A549 (cell line): Measurements from ENCODE around the gene MLLT3.

Experiments used
- ESRRA ChIP-seq: fragments of 150-350 bp; IDR thresholded peaks from 2 replicates; pipeline ENCODE4 v1.6.1; 2014; ENCODE audit warnings: mild to moderate bottlenecking, low read length, borderline replicate concordance
- HOXA7 ChIP-seq: fragments of 250-450 bp; sonication (Bioruptor Pico); IDR thresholded peaks from 2 replicates; pipeline ENCODE4 v1.5.0; 2020; ENCODE audit warnings: mild to moderate bottlenecking, moderate library complexity
- MAZ ChIP-seq: fragments of 150-350 bp; IDR thresholded peaks from 2 replicates; pipeline ENCODE4 v1.6.1; 2014; ENCODE audit warnings: antibody characterized with exemption, low read depth, low read length, borderline replicate concordance
- MYC ChIP-seq: IDR thresholded peaks from 2 replicates; pipeline ENCODE4 v1.6.1; 2012; ENCODE audit warnings: mild to moderate bottlenecking, inconsistent platforms, low read length, improper control_type of control experiment, borderline replicate concordance
- NFE2L2 ChIP-seq: fragments of 150-350 bp; conservative IDR thresholded peaks from 2 replicates; pipeline ENCODE4 v1.6.1; 2014; ENCODE audit warnings: low read length
- NR3C1 ChIP-seq: fragments of >200 bp; sonication (Bioruptor Twin); formaldehyde crosslinking; IDR thresholded peaks from 3 replicates; pipeline ENCODE4 v1.6.1; 2017
- POLR2AphosphoS2 ChIP-seq: conservative IDR thresholded peaks from 2 replicates; pipeline ENCODE4 v1.6.1; 2012; ENCODE audit warnings: low read length, improper control_type of control experiment, inconsistent platforms
- RAD21 ChIP-seq, 2 experiments: fragments of >200 bp in 1 of 2; sonication (Bioruptor Twin) in 1 of 2; formaldehyde crosslinking in 1 of 2; IDR thresholded peaks in 1 of 2; conservative IDR thresholded peaks in 1 of 2; 2 replicates in 1 of 2; 3 replicates in 1 of 2; pipeline ENCODE4 v1.6.1; 2012 to 2018; ENCODE audit warnings: inconsistent platforms in 1 of 2
- RNF2 ChIP-seq: fragments of 200-600 bp; sonication (generic); IDR thresholded peaks from 2 replicates; pipeline ENCODE4 v1.6.1; 2016; ENCODE audit warnings: low read depth, mild to moderate bottlenecking, antibody characterized with exemption, moderate library complexity, borderline replicate concordance
- SMC3 ChIP-seq: fragments of >200 bp; sonication (Bioruptor Twin); formaldehyde crosslinking; IDR thresholded peaks from 3 replicates; pipeline ENCODE4 v1.6.1; 2018; ENCODE audit warnings: inconsistent platforms
- ZNF302 ChIP-seq: fragments of 250-450 bp; sonication (Bioruptor Pico); IDR thresholded peaks from 2 replicates; pipeline ENCODE4 v1.9.0; 2021; ENCODE audit warnings: inconsistent platforms, mild to moderate bottlenecking, moderate library complexity
- TF ChIP-seq, protein P1 (sequence below): fragments of >200 bp; sonication (Bioruptor Twin); formaldehyde crosslinking; IDR thresholded peaks from 3 replicates; pipeline ENCODE4 v1.5.1; 2016

DNA sequence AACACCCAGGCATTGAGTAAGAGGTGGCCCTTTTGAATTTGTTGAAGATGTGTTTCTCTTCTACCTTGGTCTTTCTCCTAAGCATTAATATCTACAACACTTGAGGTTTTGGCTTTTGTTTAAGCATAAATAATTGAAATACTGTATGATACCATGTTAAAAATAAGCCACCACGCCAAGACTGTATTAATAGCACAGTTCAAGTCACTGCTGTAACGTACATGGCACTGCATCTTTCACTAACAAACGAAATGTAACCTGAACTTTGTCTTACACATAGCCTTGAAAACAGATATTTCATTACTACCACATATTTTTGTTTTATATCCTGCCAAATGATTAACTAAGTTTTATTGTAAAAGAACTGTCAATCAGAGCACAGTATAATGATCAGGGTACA lies 112.8 kb downstream of the MLLT3 start:
- no peak for TF ChIP-seq NR3C1
- TF ChIP-seq, protein P1, sequence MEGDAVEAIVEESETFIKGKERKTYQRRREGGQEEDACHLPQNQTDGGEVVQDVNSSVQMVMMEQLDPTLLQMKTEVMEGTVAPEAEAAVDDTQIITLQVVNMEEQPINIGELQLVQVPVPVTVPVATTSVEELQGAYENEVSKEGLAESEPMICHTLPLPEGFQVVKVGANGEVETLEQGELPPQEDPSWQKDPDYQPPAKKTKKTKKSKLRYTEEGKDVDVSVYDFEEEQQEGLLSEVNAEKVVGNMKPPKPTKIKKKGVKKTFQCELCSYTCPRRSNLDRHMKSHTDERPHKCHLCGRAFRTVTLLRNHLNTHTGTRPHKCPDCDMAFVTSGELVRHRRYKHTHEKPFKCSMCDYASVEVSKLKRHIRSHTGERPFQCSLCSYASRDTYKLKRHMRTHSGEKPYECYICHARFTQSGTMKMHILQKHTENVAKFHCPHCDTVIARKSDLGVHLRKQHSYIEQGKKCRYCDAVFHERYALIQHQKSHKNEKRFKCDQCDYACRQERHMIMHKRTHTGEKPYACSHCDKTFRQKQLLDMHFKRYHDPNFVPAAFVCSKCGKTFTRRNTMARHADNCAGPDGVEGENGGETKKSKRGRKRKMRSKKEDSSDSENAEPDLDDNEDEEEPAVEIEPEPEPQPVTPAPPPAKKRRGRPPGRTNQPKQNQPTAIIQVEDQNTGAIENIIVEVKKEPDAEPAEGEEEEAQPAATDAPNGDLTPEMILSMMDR, result no peak
- TF ChIP-seq RAD21 (conservative IDR thresholded peaks at IDR 0.05 in 1 of 2, IDR thresholded peaks at IDR 0.05 in 1 of 2), result no peak
- no peak for TF ChIP-seq POLR2AphosphoS2
- TF ChIP-seq HOXA7, result no peak
- no peak for TF ChIP-seq ESRRA
- TF ChIP-seq MAZ, result no peak
- no peak for TF ChIP-seq SMC3
- no peak for TF ChIP-seq NFE2L2
- TF ChIP-seq MYC, result no peak
- TF ChIP-seq ZNF302 (CRISPR knock-in tag), result no peak
- TF ChIP-seq RNF2, result no peak
